Measurements from ENCODE around the gene CPEB3.

CPEB3 gene

GRCh38 chr10:92208736-92209135, 82.1 kb downstream of the CPEB3 start:
- peak; percentile 11 for DNase-seq

- no peak for DNase-seq
These were observed 82.6 kb downstream of the CPEB3 start for GRCh38 chr10:92208157-92208720.

- DNase-seq: no peak
These were observed 83.8 kb downstream of the CPEB3 start for GRCh38 chr10:92207061-92207460.

- no peak for DNase-seq
These were observed 86.8 kb downstream of the CPEB3 start for GRCh38 chr10:92203919-92204623.

GRCh38 chr10:92202536-92202935, 88.3 kb downstream of the CPEB3 start:
- no peak for DNase-seq

GRCh38 chr10:92200564-92200963, 90.3 kb downstream of the CPEB3 start:
- no peak for DNase-seq

- DNase-seq: no peak
These were observed 103.8 kb downstream of the CPEB3 start for GRCh38 chr10:92187101-92187500.

GRCh38 chr10:92184977-92185376, 105.9 kb downstream of the CPEB3 start:
- DNase-seq: no peak

- DNase-seq: no peak
These were observed 107.7 kb downstream of the CPEB3 start for GRCh38 chr10:92183199-92183598.

GRCh38 chr10:92181575-92181974, 109.3 kb downstream of the CPEB3 start:
- DNase-seq: peak; percentile 3

GRCh38 chr10:92180399-92180798, 110.5 kb downstream of the CPEB3 start:
- no peak for DNase-seq

GRCh38 chr10:92177546-92177945, 113.3 kb downstream of the CPEB3 start:
- no peak for DNase-seq

GRCh38 chr10:92175164-92175563, 115.7 kb downstream of the CPEB3 start:
- no peak for DNase-seq

- no peak for DNase-seq
These were observed 116.9 kb downstream of the CPEB3 start for GRCh38 chr10:92173996-92174395.

- no peak for DNase-seq
These were observed 126.7 kb downstream of the CPEB3 start for GRCh38 chr10:92164036-92164696.

GRCh38 chr10:92162541-92162940, 128.3 kb downstream of the CPEB3 start:
- DNase-seq: no peak

GRCh38 chr10:92156874-92157773, 133.8 kb downstream of the CPEB3 start:
- DNase-seq: no peak

- DNase-seq: no peak
These were observed 140.1 kb downstream of the CPEB3 start for GRCh38 chr10:92150823-92151222.

- no peak for DNase-seq
These were observed 141.6 kb downstream of the CPEB3 start for GRCh38 chr10:92149261-92149660.

- DNase-seq: no peak
These were observed 144.1 kb downstream of the CPEB3 start for GRCh38 chr10:92146781-92147180.

GRCh38 chr10:92146107-92146506, 144.8 kb downstream of the CPEB3 start:
- no peak for DNase-seq

GRCh38 chr10:92142949-92143348, 147.9 kb downstream of the CPEB3 start:
- no peak for DNase-seq

- no peak for DNase-seq
These were observed 148.4 kb downstream of the CPEB3 start for GRCh38 chr10:92142512-92142911.
